Inferior parietal cortex (tissue), 1 donor: ENCODE results near the gene C17orf114.
A peak's percentile ranks its signal among the peaks of the same experiment; 100 is the strongest.
"Not testable (repeated sequence)": the region's sequence is repeated elsewhere in the genome, so short reads cannot be mapped to it uniquely, and the experiment has no call there.

ENCODE experiments used
- DNase-seq: peaks from one replicate; pipeline ENCODE4 v3.0.0-alpha.2; 2016; ENCODE audit errors: extremely low spot score

The C17orf114 gene

DNA sequence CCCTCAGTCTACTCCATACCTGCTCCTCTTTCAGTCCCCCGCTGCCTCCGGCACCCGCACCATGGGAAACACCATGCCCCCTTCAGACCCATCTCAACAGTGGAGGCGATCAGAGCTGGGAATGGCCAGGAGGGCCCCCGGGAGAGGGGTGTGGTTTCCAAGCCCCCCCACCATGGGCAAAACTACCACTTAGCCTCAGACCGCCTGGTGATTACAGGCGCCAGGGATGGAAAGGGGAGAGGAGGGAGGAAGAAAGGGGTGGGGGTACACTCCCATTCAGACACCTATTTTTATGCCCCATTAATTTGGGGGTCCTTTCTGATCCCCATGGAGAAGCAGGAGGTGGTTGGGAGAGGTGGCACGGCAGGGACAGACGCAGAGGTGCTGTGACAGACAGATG, at the start of gene C17orf114:
Gene C17orf114, minus strand, starts transcription at position 101 of the 400 bp plus-strand sequence.
- DNase-seq, result no peak

DNA sequence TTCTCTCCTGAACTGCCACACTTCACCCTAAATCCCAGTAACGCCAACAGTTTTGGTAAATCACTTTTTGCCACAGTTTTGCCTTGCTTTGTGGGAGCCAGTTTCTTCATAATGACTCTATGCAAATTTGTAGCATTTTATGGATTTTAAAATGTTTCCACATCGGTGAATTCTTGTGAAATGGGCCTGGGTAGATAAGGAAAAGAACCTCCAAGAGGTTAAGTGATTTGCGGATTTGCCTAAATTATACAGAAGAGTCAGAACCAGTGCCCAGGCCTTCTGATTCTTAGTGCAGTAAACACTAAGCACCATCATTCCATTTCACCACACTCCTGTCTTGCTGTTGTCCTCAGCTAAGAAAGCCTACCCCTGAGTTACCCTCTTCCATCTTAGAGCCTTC, 49.0 kb upstream of the C17orf114 start:
- DNase-seq, result no peak

DNA sequence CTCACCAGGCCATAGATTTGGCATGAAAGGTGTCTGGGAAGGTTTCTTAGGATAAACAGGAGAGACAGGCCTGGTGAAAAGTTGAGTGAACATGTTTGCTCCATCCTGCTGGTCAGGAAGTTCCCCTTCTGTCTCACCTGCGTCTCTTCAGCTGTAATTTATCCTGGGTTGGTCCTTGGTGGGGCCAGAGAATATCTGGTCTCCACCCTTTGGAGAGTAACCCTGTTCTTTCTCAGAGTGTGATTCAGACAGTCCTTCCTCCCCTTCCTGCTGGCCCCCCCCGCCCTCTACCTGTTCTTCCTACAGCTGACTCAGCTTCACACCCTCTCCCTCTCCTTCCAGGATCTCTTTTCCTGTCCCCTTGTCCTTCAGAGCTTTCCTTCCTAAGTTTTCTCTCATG, 48.1 kb upstream of the C17orf114 start:
- no peak for DNase-seq

DNA sequence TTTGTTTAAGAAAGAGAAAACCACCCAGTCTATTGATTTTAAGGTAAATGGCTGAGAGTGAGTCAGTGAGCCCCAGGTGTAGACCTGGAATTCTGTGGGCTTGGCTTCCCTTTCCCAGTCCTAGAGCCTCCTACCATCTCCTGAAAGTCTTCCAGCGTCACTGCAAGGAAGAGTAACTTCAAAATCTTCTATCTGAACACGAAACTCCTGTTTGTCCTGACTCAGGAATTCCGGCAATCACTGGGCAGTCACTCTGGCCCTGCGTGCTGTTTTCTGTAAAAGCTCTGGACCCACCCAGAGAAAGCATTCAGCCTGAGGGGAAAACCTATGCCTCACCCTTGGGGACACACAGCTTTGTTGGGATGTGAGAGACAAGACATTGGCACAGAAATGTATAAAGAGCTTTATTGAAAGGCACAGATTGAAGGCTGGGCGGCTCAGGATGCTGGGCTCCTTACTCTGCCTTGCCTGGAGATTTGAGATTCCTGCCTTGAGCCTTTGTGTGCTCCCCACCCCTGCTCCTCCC, 46.9 kb upstream of the C17orf114 start:
- no peak for DNase-seq

DNA sequence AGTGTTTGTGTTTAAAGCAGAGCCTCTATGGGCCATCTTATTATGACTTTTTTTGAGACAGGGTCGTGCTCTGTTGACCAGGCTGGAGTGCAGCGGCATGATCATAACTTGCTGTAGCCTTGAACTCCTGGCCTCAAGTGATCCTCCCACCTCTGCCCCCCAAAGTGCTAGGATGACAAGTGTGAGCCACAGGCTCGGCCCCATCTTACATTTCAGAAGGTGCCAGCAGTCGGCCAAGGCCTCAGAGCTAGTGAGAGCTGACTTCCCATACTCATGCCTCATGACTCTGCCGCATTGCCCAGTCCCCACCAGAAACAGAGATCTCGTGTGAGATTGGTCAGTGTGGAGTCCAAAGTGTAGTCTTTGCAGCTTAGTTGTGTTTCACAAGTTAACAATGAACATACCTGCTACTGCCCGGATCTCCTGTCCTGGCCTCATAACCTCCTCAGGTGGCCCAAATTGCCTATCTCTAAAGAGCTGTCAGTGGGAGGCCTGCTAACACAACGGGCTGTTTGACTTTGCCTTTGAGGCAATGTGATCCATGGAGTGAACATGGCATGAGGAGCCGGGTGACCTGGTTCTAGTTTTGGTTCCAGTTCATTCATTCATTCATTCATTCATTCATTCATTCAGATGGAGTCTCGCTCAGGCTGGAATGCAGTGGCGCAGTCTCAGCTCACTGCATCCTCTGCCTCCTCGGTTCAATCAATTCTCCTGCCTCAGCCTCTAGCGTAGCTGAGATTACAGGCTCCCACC, 44.7 kb upstream of the C17orf114 start:
- no peak for DNase-seq

DNA sequence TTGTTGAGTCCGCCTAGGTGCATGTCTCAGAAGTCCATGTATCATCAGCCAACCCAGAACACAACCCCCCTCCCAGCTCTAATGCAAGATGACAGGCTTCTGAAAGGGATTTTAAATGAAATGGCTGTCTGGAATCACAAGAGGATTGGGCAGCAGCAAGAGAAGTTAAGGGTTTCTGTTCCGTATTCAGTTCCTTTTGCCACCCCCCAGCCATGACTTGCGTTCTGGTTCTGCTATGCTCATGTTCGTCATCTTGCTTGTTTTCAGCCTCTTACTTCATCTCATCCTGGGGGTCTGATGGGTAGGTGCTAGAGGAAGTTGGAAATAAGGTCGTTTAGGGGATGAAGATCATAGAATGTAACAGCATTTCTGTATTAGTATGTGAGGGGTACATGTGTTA, 43.0 kb upstream of the C17orf114 start:
- DNase-seq, result no peak

DNA sequence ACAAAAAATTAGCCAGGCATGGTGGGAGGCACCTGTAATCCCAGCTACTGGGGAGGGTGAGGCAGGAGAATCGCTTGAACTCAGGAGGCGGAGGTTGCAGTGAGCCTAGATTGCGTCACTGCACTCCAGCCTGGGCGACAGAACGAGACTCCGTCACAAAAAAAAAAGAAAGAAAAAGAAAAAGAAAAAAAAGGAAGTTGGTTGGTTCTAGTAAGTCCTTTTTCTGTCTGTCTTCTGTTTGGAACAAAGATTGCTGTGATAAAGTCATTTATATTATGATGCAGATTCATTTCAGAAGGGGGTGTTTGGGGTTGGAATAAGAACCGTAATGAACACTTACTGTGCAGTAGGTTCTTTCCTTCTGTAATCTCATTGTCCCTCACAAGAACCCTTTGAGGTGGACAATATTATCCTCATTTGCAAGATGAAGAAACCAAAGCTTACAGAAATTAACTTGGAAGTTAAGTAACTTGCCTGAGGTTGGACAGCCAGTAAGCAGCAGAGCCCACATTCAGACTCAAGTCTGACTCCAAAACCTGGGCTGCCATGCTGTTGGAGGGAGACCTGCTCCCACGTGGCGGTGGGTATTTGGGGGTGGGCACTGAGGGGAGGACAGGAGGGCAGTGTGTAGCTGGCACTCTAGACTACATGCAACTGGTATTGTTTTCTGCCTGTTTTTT, 41.3 kb upstream of the C17orf114 start:
- no peak for DNase-seq

DNA sequence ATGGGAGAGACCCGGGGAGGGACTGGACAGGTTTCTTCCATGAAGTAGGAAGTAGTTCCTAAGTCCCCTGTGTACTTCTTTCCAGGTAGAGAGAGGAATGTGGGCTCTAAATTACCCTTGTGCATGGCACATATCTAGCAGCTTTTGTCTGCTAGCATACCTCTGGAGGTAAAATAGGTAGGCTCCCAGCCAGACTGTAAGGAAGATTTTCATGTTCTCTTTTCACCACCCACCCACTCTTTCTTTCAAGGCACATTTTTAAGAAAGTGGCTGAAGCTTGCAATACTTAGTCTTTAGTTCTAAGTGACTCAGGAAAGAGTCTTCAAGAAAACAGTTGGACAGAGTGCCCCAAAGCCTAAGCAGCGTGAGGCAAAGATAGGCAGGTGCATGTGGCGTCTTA, 40.2 kb upstream of the C17orf114 start:
- no peak for DNase-seq

DNA sequence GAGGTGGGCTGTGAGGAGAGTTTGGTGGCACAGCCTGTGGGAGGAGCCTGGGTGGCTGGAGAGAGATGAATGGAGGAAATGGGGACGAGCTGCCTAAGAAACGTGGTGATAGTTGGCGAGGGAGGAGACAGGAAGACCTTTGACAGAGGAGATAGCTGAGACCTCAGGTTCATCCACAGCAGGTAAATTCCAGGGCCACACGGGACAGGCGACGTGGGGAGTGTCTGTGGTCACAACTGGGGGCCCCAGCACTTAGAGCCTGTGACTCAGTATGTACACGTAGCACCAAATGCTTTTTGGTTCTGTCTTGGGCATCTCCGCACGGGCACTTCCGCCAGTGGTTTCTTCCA, 38.7 kb upstream of the C17orf114 start:
- no peak for DNase-seq

DNA sequence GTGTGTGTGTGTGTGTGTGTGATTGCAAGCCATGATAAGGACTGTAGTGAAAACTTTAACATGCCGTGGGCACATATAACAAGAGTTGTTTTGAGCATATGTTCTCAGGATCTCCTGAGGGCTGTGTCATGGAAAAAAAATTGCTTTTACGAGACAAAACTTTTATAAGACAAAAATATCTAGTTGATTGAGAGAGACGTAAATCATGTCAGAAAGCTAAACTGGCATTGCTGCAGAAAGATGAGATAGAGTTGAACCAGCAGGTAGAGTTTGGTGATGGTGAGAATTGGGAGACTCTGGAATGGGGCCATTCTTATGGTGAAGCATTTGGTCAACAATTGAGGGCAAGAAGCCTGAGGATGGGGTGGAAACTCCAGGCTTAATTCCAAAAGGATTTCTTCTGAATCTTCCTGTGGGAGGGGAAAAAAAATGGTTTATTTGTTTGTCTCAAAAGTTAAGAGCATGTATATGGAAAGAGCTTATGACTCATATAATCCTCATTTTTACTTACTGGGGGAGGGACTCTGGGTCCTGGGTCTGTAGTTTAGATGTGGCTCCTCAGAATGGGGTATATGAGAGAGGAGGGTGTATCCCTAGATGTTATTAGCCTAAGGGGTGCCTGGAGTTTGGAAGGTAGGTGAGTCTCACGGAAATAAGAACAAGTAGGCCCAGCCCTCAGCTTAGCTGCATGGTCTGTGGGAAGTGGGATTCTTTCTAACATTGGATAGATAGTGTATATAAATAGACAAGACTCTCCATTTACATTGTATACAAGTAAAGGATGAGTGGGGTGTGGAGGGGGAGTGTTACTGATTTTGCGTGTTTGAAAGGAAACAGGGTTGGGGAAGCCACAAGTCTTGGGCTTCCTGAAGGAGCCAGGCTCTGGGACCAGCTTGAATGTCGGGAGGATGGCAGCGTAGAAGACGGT, 38.1 kb upstream of the C17orf114 start:
- no peak for DNase-seq

DNA sequence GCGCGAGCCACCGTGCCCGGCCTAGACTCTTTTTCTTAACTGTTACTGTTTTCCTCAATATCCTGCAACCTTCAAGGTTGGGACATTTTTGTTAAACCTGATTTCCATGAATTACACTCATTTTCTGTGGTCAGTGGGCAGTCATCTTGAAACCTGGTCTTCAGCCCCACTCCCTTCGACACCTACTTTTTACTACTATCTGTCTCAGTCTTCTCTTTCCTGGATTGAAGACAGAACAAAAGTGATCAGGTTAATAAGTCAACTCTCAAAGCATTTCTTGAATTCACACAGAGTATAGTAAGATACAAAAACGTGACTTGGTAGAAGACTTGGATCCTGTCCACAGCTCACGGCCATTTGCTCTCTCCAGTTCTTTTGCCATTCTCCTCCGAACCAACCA, 37.1 kb upstream of the C17orf114 start:
- no peak for DNase-seq

DNA sequence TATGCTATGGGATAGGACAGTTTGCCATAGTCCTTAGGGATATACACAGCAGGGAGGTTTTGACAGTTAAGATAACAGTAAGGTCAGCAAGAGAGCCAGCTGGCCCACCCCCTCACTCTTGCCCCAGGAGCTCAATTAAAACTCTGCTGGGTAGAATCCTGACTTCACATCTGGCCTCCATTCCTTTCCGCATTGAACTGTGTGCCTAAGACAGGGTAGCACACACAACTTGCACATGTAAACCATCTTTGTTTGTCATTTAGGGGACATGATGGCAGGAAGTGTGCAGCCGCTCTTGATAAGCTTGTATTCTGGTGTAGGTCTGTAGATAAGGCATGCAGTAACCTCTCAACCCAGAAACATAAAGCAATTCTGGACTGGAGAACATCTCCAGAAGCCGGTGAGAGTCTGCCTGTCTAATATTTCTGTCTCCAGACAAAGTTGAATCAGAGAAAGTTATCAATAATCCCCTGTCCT, 36.2 kb upstream of the C17orf114 start:
- DNase-seq, result no peak

DNA sequence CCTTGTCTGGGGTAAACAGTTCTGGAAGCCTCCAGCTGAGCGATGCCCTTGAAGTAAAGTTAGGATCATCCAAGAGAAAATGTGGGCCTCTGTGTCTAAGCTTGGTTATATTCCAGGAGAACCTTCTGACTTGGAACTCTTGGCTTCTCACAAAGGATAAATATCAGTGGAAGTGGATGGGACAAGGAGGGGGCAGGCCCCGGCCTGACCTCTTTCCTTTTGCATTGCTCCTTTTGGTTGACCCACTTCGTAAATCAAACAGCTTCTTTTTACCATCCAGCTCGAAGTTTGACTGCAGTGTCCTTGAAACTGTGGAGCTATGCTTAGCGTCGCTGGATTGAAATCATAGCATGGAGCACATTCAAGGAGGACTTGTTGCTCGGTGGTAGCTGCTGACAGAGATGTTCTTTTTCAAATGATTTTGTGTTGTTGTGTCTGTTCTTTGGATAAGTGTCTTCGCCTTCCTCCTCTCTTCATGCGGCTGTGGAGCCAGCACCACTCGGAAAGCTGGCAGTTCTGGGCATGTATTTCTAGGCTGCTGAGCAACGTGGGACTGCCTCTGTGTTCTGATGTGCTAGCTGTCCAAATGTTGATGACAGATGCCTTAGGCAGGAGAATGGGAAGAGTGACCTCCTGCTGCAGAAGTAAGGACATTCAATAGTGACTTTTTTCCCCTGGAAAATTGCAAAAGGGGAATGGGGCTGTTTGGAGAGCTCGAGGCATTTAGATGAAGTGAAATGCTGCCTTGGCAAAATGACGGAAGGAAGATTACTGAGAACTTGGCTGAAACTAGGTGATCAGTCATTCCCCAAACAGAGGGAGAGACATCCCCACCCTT, 35.6 kb upstream of the C17orf114 start:
- no peak for DNase-seq

DNA sequence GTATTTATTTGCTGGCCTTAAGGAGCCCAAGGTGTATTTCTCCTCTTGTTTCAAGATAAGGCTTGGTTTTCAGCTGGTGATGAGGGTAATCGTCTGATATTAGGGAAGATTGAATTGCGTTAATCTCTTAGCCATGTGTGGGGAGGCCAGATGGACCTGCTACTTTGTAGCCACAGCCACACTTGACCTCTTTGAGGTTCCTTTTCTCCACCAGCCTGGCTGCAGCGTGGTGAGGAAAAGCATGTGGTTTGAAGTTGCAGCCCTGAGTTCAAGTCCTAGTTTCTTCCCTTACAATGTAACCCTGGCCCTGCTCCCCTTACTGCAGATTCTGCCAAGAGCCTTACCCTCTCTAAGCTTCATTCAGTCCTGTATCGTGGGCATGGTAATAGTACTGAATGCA, 34.1 kb upstream of the C17orf114 start:
- DNase-seq, result no peak

DNA sequence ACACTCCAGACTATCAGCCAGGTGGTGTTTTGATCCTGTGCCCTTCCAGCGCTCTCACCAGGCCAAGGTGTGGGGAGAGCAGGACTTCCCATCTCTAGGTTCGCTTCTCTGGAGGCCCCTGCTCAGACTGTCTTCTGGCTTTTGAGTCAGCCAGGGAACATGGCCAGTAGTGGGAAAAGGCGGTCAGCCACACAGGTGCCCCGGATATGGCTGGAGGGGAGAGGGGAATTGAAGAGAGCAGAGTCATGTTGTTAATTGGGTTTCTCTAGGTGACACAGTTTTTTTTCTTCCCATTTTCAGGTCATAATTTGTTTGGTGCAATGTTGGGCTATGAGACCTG, 32.5 kb upstream of the C17orf114 start:
- no peak for DNase-seq

DNA sequence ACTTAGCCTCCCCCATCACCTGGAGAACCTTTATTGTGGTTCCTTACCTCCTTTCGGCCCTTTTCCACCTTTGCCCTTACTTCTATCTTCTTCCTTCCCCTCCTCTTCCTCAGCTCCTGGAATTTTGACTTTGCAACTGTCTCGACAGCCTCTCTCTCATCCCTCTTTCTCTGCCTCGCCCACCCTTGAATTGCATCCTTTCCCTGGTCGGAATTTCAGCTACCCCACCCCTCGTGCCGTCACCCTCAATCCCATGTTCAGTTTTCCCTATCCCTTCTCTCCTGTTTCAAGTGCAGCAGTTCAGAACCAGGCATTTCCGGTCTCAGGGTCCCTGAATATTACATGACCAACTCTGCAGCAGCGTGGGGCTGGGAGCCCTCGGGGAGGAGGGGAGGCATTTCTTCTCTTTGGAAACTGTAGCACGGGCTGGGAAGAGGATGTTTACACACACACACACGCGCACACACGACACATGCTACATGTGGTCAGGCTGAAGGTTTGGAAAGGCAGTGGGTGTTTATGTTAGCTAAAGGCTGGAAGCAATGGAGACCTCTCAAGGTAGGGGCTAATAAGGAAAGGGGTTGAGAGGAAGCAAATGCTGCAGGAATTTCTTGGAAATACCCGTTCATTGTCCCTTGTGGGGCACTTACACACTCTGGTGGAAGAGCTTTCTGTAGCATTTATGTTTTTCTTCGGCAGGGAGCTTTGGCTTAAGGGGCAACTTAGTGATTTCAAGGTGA, 32.0 kb upstream of the C17orf114 start:
- DNase-seq, result no peak

DNA sequence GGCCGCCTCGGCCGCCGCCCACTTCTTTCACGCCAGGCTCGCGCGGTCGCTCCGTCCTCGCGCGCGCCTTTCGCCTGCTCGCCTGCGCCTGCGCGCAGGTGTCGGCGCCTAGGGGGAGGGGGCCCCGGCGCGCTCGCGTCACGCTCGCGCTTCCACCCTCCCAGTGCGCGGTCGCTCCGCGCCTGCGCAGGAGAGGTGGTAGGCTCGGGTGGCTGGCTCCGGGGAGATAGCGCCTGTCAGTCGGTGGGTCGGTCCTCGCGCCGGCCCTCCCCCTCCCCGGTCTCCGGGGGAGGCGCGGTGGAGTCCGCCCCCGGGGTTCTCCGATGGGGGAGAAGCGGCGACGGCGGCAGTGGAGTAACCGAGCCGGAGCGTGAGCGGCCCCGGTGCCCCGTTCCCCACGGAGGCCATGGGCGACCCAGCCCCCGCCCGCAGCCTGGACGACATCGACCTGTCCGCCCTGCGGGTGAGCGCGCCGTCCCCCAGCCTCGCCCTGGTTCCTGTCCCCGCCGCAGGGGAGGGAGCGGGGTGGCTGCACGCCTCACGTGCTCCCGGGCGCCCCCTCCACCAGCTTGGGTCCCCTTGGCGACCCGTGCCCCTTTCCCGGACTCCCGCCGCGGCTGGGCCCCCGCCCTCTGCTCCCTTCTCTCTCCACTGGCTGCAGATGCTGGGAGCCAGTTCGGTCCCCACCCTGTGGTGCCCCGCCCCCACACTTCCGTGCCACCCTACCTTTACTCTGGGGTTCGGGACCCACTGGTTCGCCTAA, 31.2 kb upstream of the C17orf114 start, which contains the start of gene MINK1:
Gene MINK1, plus strand, starts transcription at position 163 of the 763 bp plus-strand sequence. Its CDS starts 244 bp downstream, at position 407.
- peak; percentile 94 for DNase-seq

DNA sequence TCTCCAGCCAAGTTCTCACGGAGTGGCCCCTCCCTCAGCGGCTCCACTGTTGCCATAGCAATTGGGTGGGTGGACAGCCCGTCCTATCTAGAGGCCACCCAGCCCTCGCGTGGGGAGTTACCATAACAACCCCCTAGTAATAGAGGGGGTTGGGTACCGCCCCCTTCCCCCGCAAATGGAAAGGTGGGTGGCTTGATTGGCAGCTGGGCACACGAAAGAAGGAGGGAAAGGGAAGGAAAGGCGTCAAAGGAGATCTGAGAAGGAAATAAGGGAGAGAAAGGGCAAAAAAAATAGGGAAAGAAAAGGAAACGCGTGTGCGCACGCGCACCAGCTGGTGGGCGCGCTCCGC, 30.7 kb upstream of the C17orf114 start:
- not testable (repeated sequence) for DNase-seq

DNA sequence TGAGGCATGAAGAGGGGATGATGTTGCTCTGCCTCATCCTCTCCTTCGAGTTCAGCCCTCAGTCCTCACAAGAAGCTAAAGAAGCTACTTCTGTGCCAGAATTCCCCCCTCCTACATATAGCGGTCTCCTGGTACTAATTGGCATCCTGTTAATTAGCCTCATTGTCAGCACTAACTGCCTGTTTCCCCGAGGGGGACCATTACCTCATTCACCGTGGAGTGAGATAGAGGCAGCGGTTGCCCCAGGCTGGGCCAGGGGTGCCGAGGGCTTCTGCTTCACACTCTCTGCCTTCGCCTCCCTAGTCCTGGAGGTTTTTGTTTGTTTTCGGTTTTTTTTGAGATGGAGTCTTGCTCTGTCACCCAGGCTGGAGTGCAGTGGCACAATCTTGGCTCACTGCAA, 25.3 kb upstream of the C17orf114 start:
- no peak for DNase-seq
